GM12801 (cell line): ENCODE data around the gene MPND.
A peak's percentile ranks its signal among the peaks of the same experiment; 100 is the strongest.

Source experiments
- CTCF ChIP-seq: IDR thresholded peaks from one replicate; pipeline ENCODE4 v1.5.1; 2011; ENCODE audit warnings: control low read depth; ENCODE audit not compliant: insufficient read length; ENCODE audit errors: extremely low read depth

The MPND gene

GRCh38 chr19:4345342-4346019, 2.1 kb downstream of the MPND start:
- no peak for TF ChIP-seq CTCF

GRCh38 chr19:4346020-4346383, 2.6 kb downstream of the MPND start:
- TF ChIP-seq CTCF: no peak

- no peak for TF ChIP-seq CTCF
Measured at GRCh38 chr19:4347521-4347920, 4.2 kb downstream of the MPND start.

GRCh38 chr19:4350111-4350510, 6.7 kb downstream of the MPND start:
- no peak for TF ChIP-seq CTCF

- no peak for TF ChIP-seq CTCF
Measured at GRCh38 chr19:4350726-4351125, 7.4 kb downstream of the MPND start.

GRCh38 chr19:4352701-4353121, 9.3 kb downstream of the MPND start:
- peak; percentile 17 for TF ChIP-seq CTCF

- no peak for TF ChIP-seq CTCF
Measured at GRCh38 chr19:4354282-4354681, 10.9 kb downstream of the MPND start.
